A673 (cell line): ENCODE results near the gene IL17F. TPM values are rescaled to one million over a fixed set of nuclear protein-coding genes. Genes with fewer than 3 reads are reported as not detected.
A peak's percentile ranks its signal among the peaks of the same experiment; 100 is the strongest.

Experiments
- BruUV-seq: library from RNA; stranded (reverse); fragments of 400-500 nt; replicated peaks from 2 replicates; lab custom pipeline; 2021; lab: Mats Ljungman, UMichigan
- CTCF ChIA-PET: fragments of 300-600 bp; sonication (Branson Sonifier 250); formaldehyde crosslinking; loops from one replicate; lab custom pipeline; 2022; ENCODE audit warnings: antibody characterized with exemption; lab: Charles Lee
- POLR2A ChIA-PET: fragments of 300-600 bp; sonication (Branson Sonifier 250); formaldehyde crosslinking; loops from one replicate; lab custom pipeline; 2022; ENCODE audit warnings: antibody characterized with exemption; ENCODE audit not compliant: low non-redundant PET; lab: Charles Lee
- DNase-seq: peaks from one replicate; pipeline ENCODE4 v3.0.0-alpha.2; 2015; ENCODE audit warnings: low spot score
- H3K27ac ChIP-seq: fragments of 200-600 bp; sonication (generic); 2 replicates; pipeline ENCODE4 v1.5.1; 2016; ENCODE audit warnings: mixed run types, low read depth, mild to moderate bottlenecking, mixed read lengths, antibody characterized with exemption, low read length; ENCODE audit not compliant: poor library complexity, severe bottlenecking
- H3K27me3 ChIP-seq: fragments of 200-600 bp; sonication (generic); replicated peaks from 2 replicates; pipeline ENCODE4 v1.6.1; 2017; ENCODE audit warnings: mixed run types, low read depth, mild to moderate bottlenecking, mixed read lengths, antibody characterized with exemption, low read length; ENCODE audit not compliant: insufficient read depth, poor library complexity
- H3K36me3 ChIP-seq: fragments of 200-600 bp; sonication (generic); 2 replicates; pipeline ENCODE4 v1.6.1; 2016; ENCODE audit warnings: mixed run types, mild to moderate bottlenecking, mixed read lengths, antibody characterized with exemption, low read length; ENCODE audit not compliant: insufficient read depth, poor library complexity, severe bottlenecking
- H3K4me1 ChIP-seq: fragments of 200-600 bp; sonication (generic); 2 replicates; pipeline ENCODE4 v1.6.1; 2017; ENCODE audit warnings: mixed run types, mild to moderate bottlenecking, mixed read lengths, antibody characterized with exemption, low read length; ENCODE audit not compliant: insufficient read depth, poor library complexity, severe bottlenecking
- H3K4me3 ChIP-seq: fragments of 200-600 bp; sonication (generic); 2 replicates; pipeline ENCODE4 v1.5.1; 2016; ENCODE audit warnings: low read depth, mixed run types, mild to moderate bottlenecking, mixed read lengths, low read length; ENCODE audit not compliant: poor library complexity, severe bottlenecking
- H3K9me3 ChIP-seq: fragments of 200-600 bp; sonication (generic); 2 replicates; pipeline ENCODE4 v1.6.1; 2016; ENCODE audit warnings: mixed run types, low read depth, mild to moderate bottlenecking, mixed read lengths, antibody characterized with exemption, low read length; ENCODE audit not compliant: poor library complexity, severe bottlenecking
- EZH2 ChIP-seq: fragments of 200-600 bp; sonication (generic); IDR thresholded peaks from 2 replicates; pipeline ENCODE4 v1.6.1; 2017; ENCODE audit warnings: borderline replicate concordance, low read depth, mild to moderate bottlenecking, mixed read lengths, antibody characterized with exemption, low read length; ENCODE audit not compliant: poor library complexity, severe bottlenecking
- intact Hi-C: fragments of 100-400 bp; cut with micrococcal nuclease; formaldehyde crosslinking; loops from one replicate; pipeline ENCODE4 v1.10.0; 2022; ENCODE audit not compliant: unreplicated experiment
- total RNA-seq: library from RNA; stranded (reverse); gene quantifications from 2 replicates; pipeline ENCODE4 v1.2.3, GENCODE V29; 2021
- TF ChIP-seq, protein P1 (sequence below): fragments of 300-800, 200-600 bp; sonication (generic); conservative IDR thresholded peaks from 2 replicates; pipeline ENCODE4 v1.5.1; 2017; ENCODE audit warnings: low read depth, mild to moderate bottlenecking, antibody characterized with exemption, low read length, moderate library complexity, mixed read lengths

The IL17F gene
- total RNA-seq, 1 experiment from 2014 or later, result not detected

DNA sequence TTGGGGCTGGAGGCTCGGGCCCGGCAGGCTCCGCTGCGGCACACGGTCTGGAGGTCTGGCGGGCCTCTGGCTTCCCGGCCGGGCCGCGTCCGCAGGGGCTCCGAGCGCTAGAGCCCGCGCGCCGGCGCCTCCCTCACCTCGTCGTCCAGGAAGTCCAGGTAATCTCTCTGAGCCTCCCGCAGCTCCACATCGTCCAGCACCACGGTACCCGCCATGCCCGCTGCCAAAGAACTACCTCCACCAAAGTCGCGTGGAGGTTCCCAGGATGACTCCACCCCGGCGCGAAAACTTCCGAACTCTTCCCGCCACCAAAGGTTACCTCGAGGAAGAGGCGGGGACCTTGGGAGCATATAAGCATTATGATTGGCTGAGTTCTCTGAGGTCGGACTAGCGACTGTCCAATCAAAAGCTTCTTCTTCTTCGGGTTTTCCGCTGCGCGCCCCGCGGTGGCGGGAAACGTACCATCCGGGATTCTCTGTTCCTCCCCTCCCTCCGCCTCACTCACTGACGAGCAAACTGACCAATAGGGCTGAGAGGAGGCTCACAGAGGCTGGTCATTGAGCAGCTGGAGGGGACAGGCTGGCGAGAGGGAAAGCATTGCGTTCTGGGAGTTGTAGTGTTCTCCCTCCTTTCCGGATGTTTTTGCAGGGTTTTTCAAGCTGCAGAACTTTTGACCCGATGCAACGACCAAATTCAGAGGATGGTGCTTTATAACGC is 40.3 kb upstream of the IL17F start, which contains the start of gene MCM3:
Gene MCM3, minus strand, starts transcription at position 283 of the 717 bp plus-strand sequence. Its CDS starts 68 bp downstream, at position 215.
- intact Hi-C loops, result loop anchor here (2.0 kb wide), 2 partner anchors 78 to 114 kb away; partner anchors contain the start of gene PAQR8
- BruUV-seq, result no TSS peak
- Histone ChIP-seq H3K4me1 (peaks cover 30% of the 10 kb centered on the region), H3K4me3 (peak within 1 kb of the TSS; percentile 75), H3K36me3 (peaks cover 39% of the 10 kb centered on the region), H3K27me3 (no peaks in the 10 kb centered on the region), H3K9me3 (no peaks in the 10 kb centered on the region), H3K27ac (peak within 1 kb of the TSS; percentile 87)
- ChIA-PET POLR2A (interaction anchor here (0.6 kb wide), 2 partner anchors 30 to 95 kb away, joined by 3 read pairs; no protein-coding TSS in a partner anchor), CTCF (interaction anchor here (0.8 kb wide), 1 partner anchor 115 kb away, joined by 3 read pairs; no protein-coding TSS in a partner anchor)
- TF ChIP-seq, protein P1, sequence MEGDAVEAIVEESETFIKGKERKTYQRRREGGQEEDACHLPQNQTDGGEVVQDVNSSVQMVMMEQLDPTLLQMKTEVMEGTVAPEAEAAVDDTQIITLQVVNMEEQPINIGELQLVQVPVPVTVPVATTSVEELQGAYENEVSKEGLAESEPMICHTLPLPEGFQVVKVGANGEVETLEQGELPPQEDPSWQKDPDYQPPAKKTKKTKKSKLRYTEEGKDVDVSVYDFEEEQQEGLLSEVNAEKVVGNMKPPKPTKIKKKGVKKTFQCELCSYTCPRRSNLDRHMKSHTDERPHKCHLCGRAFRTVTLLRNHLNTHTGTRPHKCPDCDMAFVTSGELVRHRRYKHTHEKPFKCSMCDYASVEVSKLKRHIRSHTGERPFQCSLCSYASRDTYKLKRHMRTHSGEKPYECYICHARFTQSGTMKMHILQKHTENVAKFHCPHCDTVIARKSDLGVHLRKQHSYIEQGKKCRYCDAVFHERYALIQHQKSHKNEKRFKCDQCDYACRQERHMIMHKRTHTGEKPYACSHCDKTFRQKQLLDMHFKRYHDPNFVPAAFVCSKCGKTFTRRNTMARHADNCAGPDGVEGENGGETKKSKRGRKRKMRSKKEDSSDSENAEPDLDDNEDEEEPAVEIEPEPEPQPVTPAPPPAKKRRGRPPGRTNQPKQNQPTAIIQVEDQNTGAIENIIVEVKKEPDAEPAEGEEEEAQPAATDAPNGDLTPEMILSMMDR, result no peak
- TF ChIP-seq EZH2, result no peak
- peak; percentile 100 for DNase-seq

DNA sequence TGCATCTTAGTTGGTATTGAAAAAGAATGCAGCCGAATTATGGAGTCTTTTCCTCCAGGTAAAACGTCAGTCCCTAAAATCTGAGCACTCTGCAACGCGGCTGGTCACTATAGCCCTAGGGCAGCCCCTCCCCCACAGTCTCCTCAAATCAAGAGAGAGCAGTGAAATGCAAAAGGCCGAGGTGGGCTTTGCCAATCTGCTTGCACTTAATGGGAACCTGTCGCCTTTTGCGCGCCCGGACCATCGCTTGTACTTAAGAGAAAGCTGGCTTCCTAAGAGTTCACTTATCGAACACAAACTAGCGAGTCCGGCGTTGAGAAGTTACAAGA is 39.8 kb upstream of the IL17F start:
- Histone ChIP-seq H3K27me3 (no peaks in the 10 kb centered on the region), H3K9me3 (no peaks in the 10 kb centered on the region), H3K36me3 (peaks cover 45% of the 10 kb centered on the region), H3K4me1 (peaks cover 30% of the 10 kb centered on the region), H3K4me3 (peak overlapping the region; percentile 75), H3K27ac (peak overlapping the region; percentile 87)
- TF ChIP-seq EZH2, result no peak
- TF ChIP-seq, protein P1, result no peak
- intact Hi-C loops, result loop anchor here (2.0 kb wide), 2 partner anchors 79 to 115 kb away; partner anchors contain the start of gene PAQR8
- ChIA-PET POLR2A (no interaction called here), CTCF (no interaction called here)
- peak; percentile 74 for DNase-seq
- BruUV-seq, result TSS peak; percentile 46

DNA sequence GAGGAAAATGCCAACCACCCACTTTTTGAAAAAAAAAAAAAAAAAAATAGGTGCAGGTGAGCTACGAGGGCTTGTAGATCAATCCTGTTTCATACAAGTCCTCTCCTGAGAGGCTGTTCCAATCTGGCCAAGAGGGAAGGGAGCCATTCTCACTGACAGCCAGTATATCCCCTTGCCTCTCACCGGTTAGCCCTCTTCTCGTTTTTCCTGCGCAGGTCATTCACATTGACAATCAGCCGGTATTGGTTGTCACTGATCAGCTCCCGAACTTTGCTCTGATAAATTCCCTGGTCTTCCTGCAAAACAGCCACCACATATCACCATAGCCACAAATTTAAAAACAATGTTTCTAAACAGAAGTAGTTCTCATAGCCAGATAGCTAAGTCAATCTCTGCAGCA is 38.8 kb upstream of the IL17F start:
- Histone ChIP-seq H3K27me3 (no peaks in the 10 kb centered on the region), H3K4me3 (peak overlapping the region; percentile 75), H3K4me1 (peaks cover 30% of the 10 kb centered on the region), H3K36me3 (peaks cover 54% of the 10 kb centered on the region), H3K9me3 (no peaks in the 10 kb centered on the region), H3K27ac (no peak overlapping the region)
- BruUV-seq, result no TSS peak
- no peak for DNase-seq
- CTCF ChIA-PET, result interaction anchor here (0.6 to 0.8 kb wide), 2 partner anchors 35 to 116 kb away, joined by 3 to 5 read pairs; no protein-coding TSS in a partner anchor
- POLR2A ChIA-PET, result interaction anchor here (0.6 kb wide), 1 partner anchor 365 kb away, joined by 5 read pairs; no protein-coding TSS in a partner anchor
- intact Hi-C loops, result no loop called here
- TF ChIP-seq, protein P1, result no peak
- no peak for TF ChIP-seq EZH2
